ENCODE results near the gene LPA. TPM values are rescaled to one million over a fixed set of nuclear protein-coding genes. Genes with fewer than 3 reads are reported as not detected.

LPA gene
- total RNA-seq, 2 experiments from 2014 or later, result not detected

DNA sequence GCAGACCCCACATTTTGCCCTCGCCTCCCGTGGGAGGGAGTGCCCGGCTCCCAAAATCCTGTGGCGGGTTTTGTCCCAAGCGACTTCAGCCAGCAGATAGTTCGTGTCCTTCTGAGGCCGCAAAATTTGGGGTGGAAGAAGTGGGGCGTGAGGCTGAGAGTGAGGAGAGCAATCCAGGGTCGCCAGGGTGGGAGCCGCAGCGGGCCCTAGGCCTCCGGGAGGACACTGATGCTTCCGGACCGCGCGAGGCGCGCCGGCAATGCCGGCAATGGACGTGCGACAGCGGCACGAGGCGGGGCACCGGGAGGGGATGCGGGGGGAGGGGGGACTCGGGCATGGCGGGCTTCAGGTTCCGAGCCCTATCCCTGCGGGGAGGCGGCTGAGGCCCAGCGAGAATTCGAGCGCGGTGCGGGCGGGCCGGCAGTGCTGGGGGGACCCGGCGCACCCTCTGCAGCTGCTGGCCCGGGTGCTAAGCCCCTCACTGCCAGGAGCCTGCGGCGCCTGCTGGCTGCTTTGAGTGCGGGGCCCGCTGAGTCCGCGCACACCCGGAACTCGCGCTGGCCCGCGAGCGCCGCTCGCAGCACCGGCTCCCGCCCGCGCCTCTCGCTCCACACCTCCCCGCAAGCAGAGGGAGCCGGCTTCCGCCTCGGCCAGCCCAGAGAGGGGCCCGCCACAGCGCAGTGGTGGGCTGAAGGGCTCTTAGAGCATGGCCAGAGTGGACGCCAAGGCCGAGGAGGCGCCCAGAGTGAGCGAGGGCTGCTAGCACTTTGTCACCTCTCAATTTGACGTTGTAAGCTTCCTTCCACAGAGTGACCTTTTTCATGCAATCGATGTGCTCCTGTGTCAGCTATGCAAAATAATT, 143.8 kb downstream of the LPA start:
- H3K4me1 Mint-ChIP-seq, result peaks cover 31% of the 10 kb centered on the region
- ChIA-PET CTCF (interaction anchor here (0.6 to 4.1 kb wide), 20 partner anchors 9 to 853 kb away, joined by 3 to 63 read pairs (median 4); no protein-coding TSS in a partner anchor), POLR2A (interaction anchor here (0.7 to 3.5 kb wide), 6 partner anchors 9 to 382 kb away, joined by 3 to 16 read pairs (median 4); no protein-coding TSS in a partner anchor)
- peak overlapping the region; percentile 86 for H3K27ac Mint-ChIP-seq
- peak; percentile 58 for DNase-seq
- peak overlapping the region; percentile 90 for H3K4me3 Mint-ChIP-seq
- no peaks in the 10 kb centered on the region for H3K36me3 Mint-ChIP-seq (ENCODE audit: low read depth)
- no peaks in the 10 kb centered on the region for H3K9me3 Mint-ChIP-seq
- peaks cover 19% of the 10 kb centered on the region for H3K27me3 Mint-ChIP-seq

DNA sequence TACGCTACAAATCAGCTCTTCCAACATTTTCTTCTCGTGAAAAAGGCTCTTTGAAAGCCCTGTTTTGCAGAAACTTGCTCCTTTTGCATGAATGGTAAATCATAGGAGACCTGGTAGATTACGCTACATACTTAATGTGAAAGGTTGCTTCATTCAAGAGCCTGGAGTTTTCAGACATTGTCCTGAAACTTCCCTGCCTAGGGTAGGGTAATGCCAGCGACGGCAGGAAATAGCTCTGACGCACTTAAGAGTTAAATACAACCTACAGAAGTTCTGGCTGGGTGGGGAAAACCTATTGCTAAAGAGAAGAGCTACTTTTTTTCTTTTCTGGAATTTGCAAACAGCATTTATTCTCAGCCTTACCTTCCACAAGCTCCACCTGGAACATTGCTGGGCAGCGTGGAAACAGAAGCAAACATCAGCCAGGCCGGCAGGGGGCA, 144.5 kb downstream of the LPA start:
- peaks cover 24% of the 10 kb centered on the region for H3K27me3 Mint-ChIP-seq
- peak overlapping the region; percentile 86 for H3K27ac Mint-ChIP-seq
- peaks cover 4% of the 10 kb centered on the region for H3K9me3 Mint-ChIP-seq
- H3K4me1 Mint-ChIP-seq, result peaks cover 31% of the 10 kb centered on the region
- peaks cover 4% of the 10 kb centered on the region for H3K36me3 Mint-ChIP-seq (ENCODE audit: low read depth)
- ChIA-PET CTCF (interaction anchor here (0.6 to 4.1 kb wide), 19 partner anchors 10 to 854 kb away, joined by 3 to 63 read pairs (median 4); no protein-coding TSS in a partner anchor), POLR2A (interaction anchor here (1.2 to 3.5 kb wide), 3 partner anchors 9 to 57 kb away, joined by 3 to 16 read pairs (median 6); no protein-coding TSS in a partner anchor)
- peak overlapping the region; percentile 90 for H3K4me3 Mint-ChIP-seq
- peak; percentile 74 for DNase-seq

DNA sequence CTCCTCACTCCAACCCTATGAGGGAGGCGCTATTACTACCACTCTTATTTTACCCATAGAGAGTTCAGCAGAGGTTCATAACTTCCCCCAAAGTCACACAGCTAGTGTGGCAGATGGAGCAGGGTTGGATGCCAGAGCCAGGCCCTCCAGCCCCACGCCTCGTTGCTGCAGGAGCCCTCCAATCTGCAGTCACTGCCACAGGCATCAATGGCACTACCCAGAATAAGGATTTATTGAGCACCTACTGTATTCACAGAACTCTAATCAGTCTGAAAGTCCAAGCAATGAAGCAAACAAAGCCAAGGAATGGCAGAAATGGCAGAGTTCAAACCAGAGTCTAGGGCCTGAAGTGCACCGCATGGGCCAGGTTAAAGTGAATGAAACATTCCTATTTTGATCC, 144.9 kb downstream of the LPA start:
- CTCF ChIA-PET, result interaction anchor here (0.6 to 4.1 kb wide), 19 partner anchors 9 to 854 kb away, joined by 3 to 63 read pairs (median 4); no protein-coding TSS in a partner anchor
- H3K27ac Mint-ChIP-seq, result no peak overlapping the region
- peaks cover 31% of the 10 kb centered on the region for H3K4me1 Mint-ChIP-seq
- peaks cover 27% of the 10 kb centered on the region for H3K27me3 Mint-ChIP-seq
- H3K9me3 Mint-ChIP-seq, result peaks cover 6% of the 10 kb centered on the region
- H3K4me3 Mint-ChIP-seq, result peak overlapping the region; percentile 90
- POLR2A ChIA-PET, result interaction anchor here (1.2 to 3.5 kb wide), 3 partner anchors 8 to 57 kb away, joined by 3 to 16 read pairs (median 6); no protein-coding TSS in a partner anchor
- no peak for DNase-seq
- H3K36me3 Mint-ChIP-seq (ENCODE audit: low read depth), result peaks cover 6% of the 10 kb centered on the region

GRCh38 chr6:160513836-160514235, 150.2 kb downstream of the LPA start:
- H3K36me3 Mint-ChIP-seq (ENCODE audit: low read depth), result peaks cover 9% of the 10 kb centered on the region
- ChIA-PET CTCF (interaction anchor here (1.5 kb wide), 1 partner anchor 9 kb away, joined by 4 read pairs; no protein-coding TSS in a partner anchor), POLR2A (no interaction called here)
- peaks cover 19% of the 10 kb centered on the region for H3K27me3 Mint-ChIP-seq
- no peak for DNase-seq
- H3K4me1 Mint-ChIP-seq, result peaks cover 4% of the 10 kb centered on the region
- H3K4me3 Mint-ChIP-seq, result no peak overlapping the region
- peaks cover 6% of the 10 kb centered on the region for H3K9me3 Mint-ChIP-seq
- no peak overlapping the region for H3K27ac Mint-ChIP-seq

- peaks cover 6% of the 10 kb centered on the region for H3K9me3 Mint-ChIP-seq
- DNase-seq, result no peak
- H3K4me1 Mint-ChIP-seq, result no peaks in the 10 kb centered on the region
- peaks cover 9% of the 10 kb centered on the region for H3K36me3 Mint-ChIP-seq (ENCODE audit: low read depth)
- no peak overlapping the region for H3K4me3 Mint-ChIP-seq
- peaks cover 14% of the 10 kb centered on the region for H3K27me3 Mint-ChIP-seq
- no peak overlapping the region for H3K27ac Mint-ChIP-seq
- CTCF ChIA-PET, result interaction anchor here (5.1 kb wide), 1 partner anchor 9 kb away, joined by 25 read pairs; no protein-coding TSS in a partner anchor
- POLR2A ChIA-PET, result interaction anchor here (1.0 kb wide), 1 partner anchor 8 kb away, joined by 3 read pairs; no protein-coding TSS in a partner anchor
Observed at GRCh38 chr6:160510976-160511617, 153.0 kb downstream of the LPA start.

DNA sequence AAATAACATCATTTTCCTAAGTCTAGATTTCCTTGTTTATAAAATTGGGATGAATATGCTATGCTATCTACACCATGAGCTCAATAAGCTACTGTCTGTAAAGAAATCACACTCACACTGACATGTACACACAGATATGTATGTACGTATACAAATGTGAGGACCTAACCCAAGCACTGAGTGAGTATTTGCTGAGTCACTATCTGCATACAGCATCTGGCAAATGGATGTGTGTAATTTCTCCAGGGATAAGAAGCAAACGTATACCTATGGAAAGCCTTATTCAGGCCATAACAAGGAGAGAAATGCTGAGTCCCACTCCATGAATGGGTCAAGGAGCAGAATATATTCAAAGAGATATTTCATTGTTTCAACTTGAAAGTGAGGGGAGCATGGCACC, 153.9 kb downstream of the LPA start:
- CTCF ChIA-PET, result interaction anchor here (5.1 kb wide), 1 partner anchor 10 kb away, joined by 25 read pairs; no protein-coding TSS in a partner anchor
- peaks cover 10% of the 10 kb centered on the region for H3K9me3 Mint-ChIP-seq
- DNase-seq, result no peak
- peaks cover 9% of the 10 kb centered on the region for H3K36me3 Mint-ChIP-seq (ENCODE audit: low read depth)
- no peak overlapping the region for H3K27ac Mint-ChIP-seq
- no peaks in the 10 kb centered on the region for H3K4me1 Mint-ChIP-seq
- H3K27me3 Mint-ChIP-seq, result peaks cover 9% of the 10 kb centered on the region
- POLR2A ChIA-PET, result no interaction called here
- no peak overlapping the region for H3K4me3 Mint-ChIP-seq

DNA sequence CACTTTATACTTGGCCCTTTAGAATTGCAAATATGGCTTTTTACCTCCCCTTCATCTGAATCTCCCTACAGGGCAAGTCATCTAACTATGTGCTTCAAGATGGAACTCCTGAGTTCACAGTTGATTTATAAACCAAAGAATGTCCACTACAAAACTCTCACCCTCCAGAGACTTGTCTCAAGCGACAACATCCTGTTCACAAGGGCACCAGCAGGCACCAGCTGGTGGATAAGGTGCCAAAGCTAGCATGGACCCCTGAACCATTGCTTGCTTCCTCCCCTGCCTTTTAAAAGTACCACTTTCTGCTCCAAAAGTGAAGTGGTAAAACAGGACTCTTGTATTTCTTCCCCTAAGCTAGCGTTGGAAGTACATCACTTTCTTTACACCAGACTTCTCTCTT, 154.5 kb downstream of the LPA start:
- Mint-ChIP-seq H3K4me1 (no peaks in the 10 kb centered on the region), H3K27ac (no peak overlapping the region), H3K4me3 (no peak overlapping the region), H3K27me3 (peaks cover 3% of the 10 kb centered on the region), H3K9me3 (peaks cover 9% of the 10 kb centered on the region), H3K36me3 (ENCODE audit: low read depth) (peaks cover 5% of the 10 kb centered on the region)
- CTCF ChIA-PET, result interaction anchor here (5.1 kb wide), 1 partner anchor 10 kb away, joined by 25 read pairs; no protein-coding TSS in a partner anchor
- no peak for DNase-seq
- POLR2A ChIA-PET, result no interaction called here

- Mint-ChIP-seq H3K36me3 (ENCODE audit: low read depth) (peaks cover 5% of the 10 kb centered on the region), H3K9me3 (peaks cover 12% of the 10 kb centered on the region), H3K4me1 (no peaks in the 10 kb centered on the region), H3K27ac (no peak overlapping the region), H3K27me3 (no peaks in the 10 kb centered on the region), H3K4me3 (no peak overlapping the region)
- DNase-seq, result no peak
- CTCF ChIA-PET, result interaction anchor here (5.1 kb wide), 1 partner anchor 11 kb away, joined by 25 read pairs; no protein-coding TSS in a partner anchor
- POLR2A ChIA-PET, result no interaction called here
Observed at GRCh38 chr6:160508599-160508998, 155.5 kb downstream of the LPA start.

DNA sequence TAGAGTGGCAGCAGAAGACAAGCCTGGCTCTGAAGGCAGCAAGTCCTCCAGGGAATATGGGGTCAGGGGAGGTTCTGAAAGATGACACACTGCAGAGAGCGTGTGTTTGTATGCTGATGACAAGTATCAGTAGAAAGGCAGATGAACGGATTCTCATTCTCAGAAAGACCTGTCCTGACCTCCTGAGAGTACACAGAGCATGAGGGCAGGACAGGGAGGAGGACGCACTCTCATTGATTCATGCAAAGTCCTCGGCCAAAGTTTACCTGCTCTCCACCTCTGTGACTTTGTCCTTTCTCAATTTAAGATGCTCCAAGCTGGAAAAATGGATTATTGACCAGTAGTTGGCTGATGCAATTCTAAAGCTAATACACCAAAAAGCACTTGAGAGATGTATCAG, 156.7 kb downstream of the LPA start:
- Mint-ChIP-seq H3K36me3 (ENCODE audit: low read depth) (peaks cover 5% of the 10 kb centered on the region), H3K27ac (no peak overlapping the region), H3K27me3 (no peaks in the 10 kb centered on the region), H3K4me3 (no peak overlapping the region), H3K4me1 (no peaks in the 10 kb centered on the region), H3K9me3 (peaks cover 17% of the 10 kb centered on the region)
- POLR2A ChIA-PET, result no interaction called here
- DNase-seq, result no peak
- CTCF ChIA-PET, result interaction anchor here (0.7 to 5.1 kb wide), 2 partner anchors 12 to 824 kb away, joined by 3 to 25 read pairs; no protein-coding TSS in a partner anchor

DNA sequence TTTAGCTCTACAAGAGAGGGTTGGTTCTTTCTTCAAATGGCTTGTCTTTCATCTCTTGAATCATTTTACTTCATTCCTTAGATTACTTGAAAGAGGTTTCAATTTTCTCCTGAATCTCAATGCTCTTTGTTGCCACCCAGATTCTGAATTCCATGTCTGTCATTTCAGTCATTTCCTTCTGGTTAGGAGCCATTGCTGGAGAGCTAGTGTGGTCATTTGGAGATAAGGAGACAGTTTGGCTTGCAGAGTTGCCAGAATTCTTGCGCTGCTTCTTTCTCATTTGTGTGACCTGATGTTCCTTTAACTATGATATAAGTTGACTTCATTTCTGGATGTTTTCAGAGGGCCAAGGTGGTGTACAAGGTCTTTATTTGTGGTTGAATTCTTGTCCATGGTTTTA, 158.1 kb downstream of the LPA start:
- H3K36me3 Mint-ChIP-seq (ENCODE audit: low read depth), result peaks cover 8% of the 10 kb centered on the region
- no peaks in the 10 kb centered on the region for H3K27me3 Mint-ChIP-seq
- no peak overlapping the region for H3K27ac Mint-ChIP-seq
- peaks cover 3% of the 10 kb centered on the region for H3K4me1 Mint-ChIP-seq
- DNase-seq, result no peak
- ChIA-PET CTCF (interaction anchor here (1.9 kb wide), 1 partner anchor 14 kb away, joined by 7 read pairs; no protein-coding TSS in a partner anchor), POLR2A (no interaction called here)
- H3K4me3 Mint-ChIP-seq, result no peak overlapping the region
- H3K9me3 Mint-ChIP-seq, result peaks cover 22% of the 10 kb centered on the region

DNA sequence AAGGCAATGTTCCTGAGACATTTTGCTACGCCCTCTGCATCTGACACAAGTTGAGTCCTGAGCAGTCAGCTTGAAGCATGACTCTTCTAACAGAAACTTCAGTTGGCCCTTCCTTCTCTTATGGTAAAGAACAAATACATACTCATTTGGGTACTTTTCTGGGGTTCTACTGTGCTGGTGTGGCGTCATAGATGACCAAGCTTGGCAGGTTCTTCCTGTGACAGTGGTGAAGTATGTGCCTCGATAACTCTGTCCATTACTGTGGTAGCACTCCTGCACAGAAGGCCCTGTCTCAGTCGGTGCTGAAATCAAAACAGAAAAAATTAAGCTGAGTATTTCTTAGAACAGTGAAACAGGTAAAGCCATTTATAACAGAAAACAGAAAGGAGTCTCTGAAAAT, 163.4 kb downstream of the LPA start:
- Mint-ChIP-seq H3K9me3 (peaks cover 25% of the 10 kb centered on the region), H3K27ac (peak overlapping the region; percentile 78), H3K27me3 (no peaks in the 10 kb centered on the region), H3K36me3 (ENCODE audit: low read depth) (peaks cover 21% of the 10 kb centered on the region), H3K4me1 (peaks cover 10% of the 10 kb centered on the region), H3K4me3 (no peak overlapping the region)
- ChIA-PET POLR2A (interaction anchor here (0.9 to 1.7 kb wide), 2 partner anchors 19 to 38 kb away, joined by 4 to 6 read pairs; no protein-coding TSS in a partner anchor), CTCF (interaction anchor here (6.1 kb wide), 1 partner anchor 18 kb away, joined by 24 read pairs; no protein-coding TSS in a partner anchor)
- peak; percentile 33 for DNase-seq

DNA sequence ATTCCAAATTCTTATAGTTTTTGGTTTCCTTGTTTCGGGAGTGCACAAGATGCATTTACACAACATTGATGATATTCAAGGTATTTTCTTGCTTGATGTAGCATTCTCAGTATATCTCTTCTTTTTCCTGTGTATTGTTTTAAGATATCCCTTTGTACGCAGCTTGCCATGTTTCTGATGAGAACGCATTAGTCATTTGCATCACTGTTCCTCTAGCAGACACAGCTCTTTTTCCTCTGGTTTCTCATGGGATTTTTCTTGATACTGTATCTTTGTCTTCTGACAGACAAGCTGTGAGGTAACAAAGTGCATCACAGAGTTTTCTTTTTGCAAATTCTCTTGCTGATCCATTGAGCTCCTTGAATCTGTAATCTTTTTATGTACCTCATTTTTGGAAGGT, 169.5 kb downstream of the LPA start:
- CTCF ChIA-PET, result no interaction called here
- H3K4me3 Mint-ChIP-seq, result no peak overlapping the region
- DNase-seq, result no peak
- H3K27ac Mint-ChIP-seq, result no peak overlapping the region
- no peaks in the 10 kb centered on the region for H3K4me1 Mint-ChIP-seq
- POLR2A ChIA-PET, result no interaction called here
- peaks cover 10% of the 10 kb centered on the region for H3K36me3 Mint-ChIP-seq (ENCODE audit: low read depth)
- H3K27me3 Mint-ChIP-seq, result no peaks in the 10 kb centered on the region
- peaks cover 2% of the 10 kb centered on the region for H3K9me3 Mint-ChIP-seq
